GM12891 (cell line): ENCODE data around the gene DUSP22.

Experiments used
- DNase-seq: peaks from one replicate; pipeline ENCODE4 v3.0.0; 2011; ENCODE audit warnings: low spot score; ENCODE audit not compliant: insufficient read length
- FAIRE-seq: peaks from 2 replicates; lab custom pipeline; 2011; peaks lifted over from hg19 to GRCh38; lab: Jason Lieb, UNC
- PAX5 ChIP-seq: IDR thresholded peaks from 2 replicates; pipeline ENCODE4 v1.6.1; 2011; ENCODE audit warnings: low read length, moderate library complexity, mild to moderate bottlenecking; ENCODE audit not compliant: insufficient read depth, severe bottlenecking
- POLR2A ChIP-seq: IDR thresholded peaks from 2 replicates; pipeline ENCODE4 v1.6.1; 2011; ENCODE audit warnings: low read depth, low read length, control low read depth
- POLR2AphosphoS5 ChIP-seq: IDR thresholded peaks from 2 replicates; pipeline ENCODE4 v1.6.1; 2011; ENCODE audit warnings: low read depth, low read length, control low read depth
- POU2F2 ChIP-seq: IDR thresholded peaks from 2 replicates; pipeline ENCODE4 v1.6.1; 2011; ENCODE audit warnings: low read depth, mild to moderate bottlenecking, control low read depth, low read length, moderate library complexity
- SPI1 ChIP-seq: IDR thresholded peaks from 2 replicates; pipeline ENCODE4 v1.6.1; 2011; ENCODE audit warnings: low read depth, low read length, control low read depth
- TAF1 ChIP-seq: IDR thresholded peaks from 2 replicates; pipeline ENCODE4 v1.6.1; 2011; ENCODE audit warnings: low read depth, low read length, control low read depth

DUSP22 gene

GRCh38 chr6:339480-339879 is 47.2 kb downstream of the DUSP22 start:
- no peak for DNase-seq
- no peak for TF ChIP-seq POU2F2
- no peak for TF ChIP-seq SPI1
- no peak for TF ChIP-seq POLR2A
- no peak for TF ChIP-seq PAX5
- TF ChIP-seq TAF1: no peak
- TF ChIP-seq POLR2AphosphoS5: no peak
- FAIRE-seq: no peak

- no peak for FAIRE-seq
- TF ChIP-seq SPI1 (no peak), PAX5 (no peak), POLR2AphosphoS5 (no peak), TAF1 (no peak), POLR2A (no peak), POU2F2 (no peak)
- no peak for DNase-seq
These were observed 48.1 kb downstream of the DUSP22 start for GRCh38 chr6:340186-340955.

GRCh38 chr6:340991-341827 is 48.9 kb downstream of the DUSP22 start:
- FAIRE-seq: peak; percentile 68
- TF ChIP-seq TAF1 (no peak), SPI1 (peak; percentile 95)
- no peak for DNase-seq

- DNase-seq (no peak), FAIRE-seq (peak; percentile 20)
- TF ChIP-seq SPI1: no peak
- TF ChIP-seq POU2F2: peak; percentile 16; the same call in 1 of the 2 replicates
- no peak for TF ChIP-seq PAX5
- TF ChIP-seq POLR2A: no peak
These were observed 49.9 kb downstream of the DUSP22 start for GRCh38 chr6:341914-342831.

GRCh38 chr6:342832-343179 is 50.5 kb downstream of the DUSP22 start:
- TF ChIP-seq POLR2AphosphoS5: no peak
- TF ChIP-seq SPI1: no peak
- no peak for TF ChIP-seq POLR2A
- TF ChIP-seq POU2F2: no peak
- no peak for TF ChIP-seq TAF1
- no peak for TF ChIP-seq PAX5
- FAIRE-seq: no peak

GRCh38 chr6:343226-343935 is 51.1 kb downstream of the DUSP22 start:
- FAIRE-seq: no peak
- DNase-seq: no peak
- no peak for TF ChIP-seq PAX5
- no peak for TF ChIP-seq TAF1
- TF ChIP-seq SPI1: no peak
- no peak for TF ChIP-seq POLR2A
- no peak for TF ChIP-seq POLR2AphosphoS5
- TF ChIP-seq POU2F2: no peak

More at GRCh38 chr6:342832-343179, 50.5 kb downstream of the DUSP22 start:
- no peak for DNase-seq

- TF ChIP-seq SPI1 (no peak), POLR2A (no peak), POU2F2 (no peak), POLR2AphosphoS5 (no peak), PAX5 (no peak)
- DNase-seq: no peak
- no peak for FAIRE-seq
These were observed 51.9 kb downstream of the DUSP22 start for GRCh38 chr6:343960-344815.

- TF ChIP-seq POLR2AphosphoS5: no peak
- TF ChIP-seq POU2F2: no peak
- TF ChIP-seq PAX5: no peak
- no peak for TF ChIP-seq SPI1
- TF ChIP-seq TAF1: no peak
- TF ChIP-seq POLR2A: no peak
These were observed 52.6 kb downstream of the DUSP22 start for GRCh38 chr6:344816-345340.

More at GRCh38 chr6:344816-345340, 52.6 kb downstream of the DUSP22 start:
- DNase-seq (no peak), FAIRE-seq (no peak)
